H1 (cell line): Measurements from ENCODE around the gene CLEC16A. TPM values are rescaled to one million over a fixed set of nuclear protein-coding genes. Genes with fewer than 3 reads are reported as not detected.

Source experiments
- CTBP2 ChIP-seq: IDR thresholded peaks from 2 replicates; pipeline ENCODE4 v1.7.0; 2011; ENCODE audit warnings: borderline replicate concordance, mild to moderate bottlenecking, moderate library complexity, mixed read lengths, low read length; ENCODE audit not compliant: insufficient read depth, insufficient read length
- KDM1A ChIP-seq: fragments of 200-600, 300-600 bp; sonication (generic); IDR thresholded peaks from 2 replicates; pipeline ENCODE4 v1.7.1; 2016; ENCODE audit warnings: mild to moderate bottlenecking, low read length, borderline replicate concordance
- POU5F1 ChIP-seq: IDR thresholded peaks from 2 replicates; pipeline ENCODE4 v1.6.1; 2011; ENCODE audit warnings: low read depth, mild to moderate bottlenecking, low read length, moderate library complexity
- YY1 ChIP-seq: IDR thresholded peaks from 2 replicates; pipeline ENCODE4 v1.6.1; 2011; ENCODE audit warnings: low read depth, mild to moderate bottlenecking, low read length
- polyA plus RNA-seq, 7 experiments: library from polyadenylated mRNA; depleted of rRNA in 3 of 7; stranded (reverse) in 5 of 7; unstranded in 2 of 7; fragments of >200 nt in 5 of 7; fragments of 200-250 nt in 2 of 7; gene quantifications; 1 replicate in 5 of 7; 2 replicates in 1 of 7; 4 replicates in 1 of 7; pipeline versions ENCODE4 v1.2.1 to v1.2.3, GENCODE V29; 2011 to 2013; ENCODE audit warnings: missing spikeins in 2 of 7, mixed read lengths in 2 of 7
- total RNA-seq: library from RNA; stranded (reverse); fragmentation: NEBNext Ultra II Directional; extraction: Animal tissue kit (Norgen Biotek cat#: 25700); gene quantifications from 2 replicates; pipeline ENCODE4 v1.2.1, GENCODE V29; 2021
- TF ChIP-seq, protein P1 (sequence below): IDR thresholded peaks from 2 replicates; pipeline ENCODE4 v1.6.1; 2011; ENCODE audit warnings: low read depth, mild to moderate bottlenecking, low read length; ENCODE audit not compliant: insufficient read depth

Gene CLEC16A
- total and polyA plus RNA-seq, 2 of the 8 experiments (the other 6 are each of a cell fraction or from before 2014, with no cell fraction given), result 7.6 to 19.3 TPM

DNA sequence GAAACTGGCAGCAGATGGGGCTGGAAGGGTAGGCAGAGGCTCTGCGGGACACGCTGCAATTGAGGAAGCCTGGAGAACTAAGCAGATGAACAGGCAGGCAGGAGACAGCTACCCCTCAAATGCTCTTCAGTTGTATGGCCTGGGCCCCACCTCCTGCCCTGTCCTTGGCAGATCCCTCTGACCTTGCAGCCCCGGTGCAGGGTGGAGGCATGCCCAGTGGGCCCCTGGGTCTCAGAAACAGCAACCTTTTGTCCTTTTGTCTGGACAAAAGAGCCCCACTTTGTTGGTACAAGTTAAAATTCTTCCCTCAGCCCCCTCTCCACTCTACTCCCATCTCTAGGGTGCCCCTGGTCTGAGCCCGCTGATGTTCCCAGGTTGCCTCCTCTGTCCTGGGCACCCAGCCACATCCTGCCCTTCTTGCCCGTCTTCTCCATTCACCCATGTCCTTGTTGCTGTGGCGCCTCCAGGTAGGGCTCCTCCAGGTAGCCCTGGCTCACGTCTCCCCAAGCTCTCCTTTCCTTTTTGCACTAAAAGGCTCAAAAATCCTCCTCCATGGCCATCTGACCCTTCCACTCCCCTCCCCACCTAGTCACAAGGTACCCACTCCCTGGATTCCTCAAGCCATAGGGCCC, 136.8 kb downstream of the CLEC16A start (continued):
- no peak for TF ChIP-seq CTBP2
- no peak for TF ChIP-seq YY1
- no peak for TF ChIP-seq POU5F1
- TF ChIP-seq, protein P1, sequence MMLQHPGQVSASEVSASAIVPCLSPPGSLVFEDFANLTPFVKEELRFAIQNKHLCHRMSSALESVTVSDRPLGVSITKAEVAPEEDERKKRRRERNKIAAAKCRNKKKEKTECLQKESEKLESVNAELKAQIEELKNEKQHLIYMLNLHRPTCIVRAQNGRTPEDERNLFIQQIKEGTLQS, result no peak
- TF ChIP-seq KDM1A, result no peak
